ENCODE data around the gene NFATC3.
"Not testable (repeated sequence)": the region's sequence is repeated elsewhere in the genome, so short reads cannot be mapped to it uniquely, and the experiment has no call there.

The NFATC3 gene

GRCh38 chr16:68126395-68126794 is 41.2 kb downstream of the NFATC3 start:
- no peak for DNase-seq (ENCODE audit: low spot score)
- no peak for TF ChIP-seq CTCF (conservative IDR thresholded peaks at IDR 0.05; ENCODE audit: low read depth)
- H3K27ac ChIP-seq: no peak overlapping the region
- CTCF ChIA-PET: no interaction called here
- POLR2A ChIA-PET (ENCODE audit: low non-redundant PET): no interaction called here

GRCh38 chr16:68128577-68129305 is 43.6 kb downstream of the NFATC3 start:
- peak overlapping the region; percentile 20; the same call in 1 of the 2 replicates for H3K27ac ChIP-seq
- no peak for TF ChIP-seq CTCF (conservative IDR thresholded peaks at IDR 0.05; ENCODE audit: low read depth)
- DNase-seq (ENCODE audit: low spot score): no peak
- CTCF ChIA-PET: interaction anchor here (0.5 kb wide), 1 partner anchor 42 kb away, joined by 3 read pairs; no protein-coding TSS in a partner anchor
- POLR2A ChIA-PET (ENCODE audit: low non-redundant PET): no interaction called here

- ChIA-PET POLR2A (ENCODE audit: low non-redundant PET) (no interaction called here), CTCF (no interaction called here)
- H3K27ac ChIP-seq: no peak overlapping the region
- TF ChIP-seq CTCF (conservative IDR thresholded peaks at IDR 0.05; ENCODE audit: low read depth): no peak
- no peak for DNase-seq (ENCODE audit: low spot score)
Observed at GRCh38 chr16:68130520-68130919, 45.4 kb downstream of the NFATC3 start.

GRCh38 chr16:68131813-68132706 is 46.9 kb downstream of the NFATC3 start:
- POLR2A ChIA-PET (ENCODE audit: low non-redundant PET): no interaction called here
- H3K27ac ChIP-seq: no peak overlapping the region
- no peak for DNase-seq (ENCODE audit: low spot score)
- CTCF ChIA-PET: interaction anchor here (1.2 kb wide), 1 partner anchor 19 kb away, joined by 3 read pairs; no protein-coding TSS in a partner anchor
- no peak for TF ChIP-seq CTCF (conservative IDR thresholded peaks at IDR 0.05; ENCODE audit: low read depth)

GRCh38 chr16:68133000-68133399 is 47.8 kb downstream of the NFATC3 start:
- H3K27ac ChIP-seq; POLR2A ChIA-PET (ENCODE audit: low non-redundant PET); DNase-seq (ENCODE audit: low spot score): not testable (repeated sequence)
- CTCF ChIA-PET: interaction anchor here (1.2 kb wide), 1 partner anchor 20 kb away, joined by 3 read pairs; no protein-coding TSS in a partner anchor

GRCh38 chr16:68134644-68135043 is 49.5 kb downstream of the NFATC3 start:
- DNase-seq (ENCODE audit: low spot score): no peak

More at GRCh38 chr16:68134644-68135043, 49.5 kb downstream of the NFATC3 start:
- no peak for TF ChIP-seq CTCF (conservative IDR thresholded peaks at IDR 0.05; ENCODE audit: low read depth)
- CTCF ChIA-PET: no interaction called here
- H3K27ac ChIP-seq: no peak overlapping the region
- POLR2A ChIA-PET (ENCODE audit: low non-redundant PET): no interaction called here

All from RWPE1 (cell line).